SU-DHL-6 (cell line): Measurements from ENCODE around the gene TCF23.

Experiments
- H2AFZ ChIP-seq: fragments of 200-600 bp; sonication (generic); 2 replicates; pipeline ENCODE4 v1.6.1; 2014; ENCODE audit warnings: low read depth, mild to moderate bottlenecking, moderate library complexity, mixed read lengths, antibody characterized with exemption, low read length; ENCODE audit not compliant: severe bottlenecking
- H3F3A ChIP-seq: fragments of 200-600 bp; shearing (Covaris generic); 2 replicates; pipeline ENCODE4 v1.6.0; 2016; ENCODE audit warnings: antibody characterized with exemption, mild to moderate bottlenecking; ENCODE audit not compliant: insufficient read depth
- H3K27ac ChIP-seq: fragments of 200-600 bp; sonication (generic); 2 replicates; pipeline ENCODE4 v1.5.1; 2016; ENCODE audit warnings: low read depth, mild to moderate bottlenecking, low read length, moderate library complexity, mixed read lengths
- H3K27me3 ChIP-seq: fragments of 200-600 bp; sonication (generic), shearing (Covaris generic); 2 replicates; pipeline ENCODE4 v1.6.0; 2014; ENCODE audit warnings: mild to moderate bottlenecking, low read length
- H3K36me3 ChIP-seq: fragments of 200-600 bp; sonication (generic); 2 replicates; pipeline ENCODE4 v1.6.1; 2014; ENCODE audit warnings: mild to moderate bottlenecking, low read length, mixed read lengths
- H3K4me2 ChIP-seq: fragments of 300-600, 200-600 bp; shearing (Covaris generic), sonication (generic); 2 replicates; pipeline ENCODE4 v1.6.0; 2014; ENCODE audit warnings: low read length, low read depth, mild to moderate bottlenecking; ENCODE audit not compliant: poor library complexity, severe bottlenecking
- H3K4me3 ChIP-seq: fragments of 200-600 bp; sonication (generic); 2 replicates; pipeline ENCODE4 v1.5.1; 2014; ENCODE audit warnings: antibody characterized with exemption, low read length, mild to moderate bottlenecking, mixed read lengths; ENCODE audit not compliant: insufficient read depth, poor library complexity, severe bottlenecking
- H3K79me2 ChIP-seq: fragments of 200-600 bp; sonication (generic); 2 replicates; pipeline ENCODE4 v1.6.1; 2014; ENCODE audit warnings: mild to moderate bottlenecking, low read length, moderate library complexity; ENCODE audit not compliant: insufficient read depth
- H3K9ac ChIP-seq: fragments of 200-600 bp; sonication (generic); 2 replicates; pipeline ENCODE4 v1.7.0; 2014; ENCODE audit warnings: mild to moderate bottlenecking, low read length
- H3K9me2 ChIP-seq: fragments of 200-600 bp; sonication (generic); replicated peaks from 2 replicates; pipeline ENCODE4 v1.6.1; 2014; ENCODE audit warnings: low read length; ENCODE audit not compliant: insufficient read depth
- H3K9me3 ChIP-seq: fragments of 200-600 bp; sonication (generic); 2 replicates; pipeline ENCODE4 v1.6.1; 2014; ENCODE audit warnings: low read length, mixed read lengths; ENCODE audit not compliant: insufficient read depth
- H4K20me1 ChIP-seq: fragments of 200-600 bp; sonication (generic); 2 replicates; pipeline ENCODE4 v1.6.1; 2014; ENCODE audit warnings: low read depth, mild to moderate bottlenecking, antibody characterized with exemption, low read length, moderate library complexity, mixed read lengths
- EZH2phosphoT487 ChIP-seq: fragments of 200-600 bp; sonication (generic), shearing (Covaris generic); conservative IDR thresholded peaks from 2 replicates; pipeline ENCODE4 v1.6.1; 2018; ENCODE audit warnings: mild to moderate bottlenecking, antibody characterized with exemption, low read length, moderate library complexity, mixed read lengths
- TF ChIP-seq, protein P1 (sequence below): fragments of 200-600 bp; sonication (generic); IDR thresholded peaks from one replicate; pipeline ENCODE4 v1.5.1; 2017; ENCODE audit warnings: antibody characterized with exemption, mild to moderate bottlenecking, low read length, moderate library complexity; ENCODE audit not compliant: insufficient read depth, poor library complexity, severe bottlenecking

TCF23 gene

GRCh38 chr2:27128668-27129571 is 19.9 kb upstream of the TCF23 start:
- Histone ChIP-seq H3K27me3 (no peaks in the 10 kb centered on the region), H2AFZ (no peak overlapping the region), H3K4me2 (no peak overlapping the region), H3K27ac (no peak overlapping the region), H3K9ac (no peak overlapping the region), H3K36me3 (no peaks in the 10 kb centered on the region), H3K9me3 (no peaks in the 10 kb centered on the region), H4K20me1 (no peaks in the 10 kb centered on the region), H3K79me2 (peaks cover 9% of the 10 kb centered on the region; the same call in 1 of the 2 replicates), H3F3A (peaks cover 7% of the 10 kb centered on the region; the same call in 1 of the 2 replicates), H3K9me2 (no peaks in the 10 kb centered on the region), H3K4me3 (no peak overlapping the region)
- TF ChIP-seq EZH2phosphoT487: no peak
- TF ChIP-seq, protein P1, sequence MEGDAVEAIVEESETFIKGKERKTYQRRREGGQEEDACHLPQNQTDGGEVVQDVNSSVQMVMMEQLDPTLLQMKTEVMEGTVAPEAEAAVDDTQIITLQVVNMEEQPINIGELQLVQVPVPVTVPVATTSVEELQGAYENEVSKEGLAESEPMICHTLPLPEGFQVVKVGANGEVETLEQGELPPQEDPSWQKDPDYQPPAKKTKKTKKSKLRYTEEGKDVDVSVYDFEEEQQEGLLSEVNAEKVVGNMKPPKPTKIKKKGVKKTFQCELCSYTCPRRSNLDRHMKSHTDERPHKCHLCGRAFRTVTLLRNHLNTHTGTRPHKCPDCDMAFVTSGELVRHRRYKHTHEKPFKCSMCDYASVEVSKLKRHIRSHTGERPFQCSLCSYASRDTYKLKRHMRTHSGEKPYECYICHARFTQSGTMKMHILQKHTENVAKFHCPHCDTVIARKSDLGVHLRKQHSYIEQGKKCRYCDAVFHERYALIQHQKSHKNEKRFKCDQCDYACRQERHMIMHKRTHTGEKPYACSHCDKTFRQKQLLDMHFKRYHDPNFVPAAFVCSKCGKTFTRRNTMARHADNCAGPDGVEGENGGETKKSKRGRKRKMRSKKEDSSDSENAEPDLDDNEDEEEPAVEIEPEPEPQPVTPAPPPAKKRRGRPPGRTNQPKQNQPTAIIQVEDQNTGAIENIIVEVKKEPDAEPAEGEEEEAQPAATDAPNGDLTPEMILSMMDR: no peak

GRCh38 chr2:27130396-27130795 is 18.4 kb upstream of the TCF23 start:
- TF ChIP-seq EZH2phosphoT487: no peak
- TF ChIP-seq, protein P1: no peak
- no peaks in the 10 kb centered on the region for H3K27me3 ChIP-seq
- H3F3A ChIP-seq: peaks cover 7% of the 10 kb centered on the region; the same call in 1 of the 2 replicates
- no peak overlapping the region for H3K9ac ChIP-seq
- no peak overlapping the region for H3K4me2 ChIP-seq
- no peaks in the 10 kb centered on the region for H3K9me3 ChIP-seq
- no peak overlapping the region for H3K27ac ChIP-seq
- no peaks in the 10 kb centered on the region for H4K20me1 ChIP-seq
- H3K79me2 ChIP-seq: peaks cover 13% of the 10 kb centered on the region; the same call in 1 of the 2 replicates
- H3K36me3 ChIP-seq: no peaks in the 10 kb centered on the region
- H2AFZ ChIP-seq: no peak overlapping the region
- H3K9me2 ChIP-seq: no peaks in the 10 kb centered on the region
- no peak overlapping the region for H3K4me3 ChIP-seq

DNA sequence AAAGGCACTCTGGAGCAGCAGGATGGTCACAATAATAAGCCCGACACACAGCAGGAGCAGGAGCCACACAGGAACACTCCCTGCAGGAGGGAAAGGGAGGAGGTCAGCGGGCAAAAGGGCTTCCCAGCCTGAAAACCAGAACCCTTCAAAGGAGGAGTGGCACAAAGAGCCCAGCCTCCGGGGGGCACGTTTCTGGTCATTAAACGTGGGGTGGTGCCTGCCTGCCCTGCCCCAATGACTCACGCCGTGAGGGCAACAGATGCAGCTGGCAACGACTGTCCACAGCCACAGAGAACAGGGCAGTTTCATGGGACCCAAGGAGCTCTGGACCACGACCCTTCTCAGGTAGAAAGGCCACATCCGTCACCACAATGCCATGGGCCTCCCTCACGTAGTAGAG is 17.4 kb upstream of the TCF23 start:
- Histone ChIP-seq H3K4me3 (no peak overlapping the region), H2AFZ (no peak overlapping the region), H3K27ac (no peak overlapping the region), H3K9me3 (no peaks in the 10 kb centered on the region), H3K79me2 (peaks cover 13% of the 10 kb centered on the region; the same call in 1 of the 2 replicates), H3K36me3 (no peaks in the 10 kb centered on the region), H3F3A (peaks cover 7% of the 10 kb centered on the region; the same call in 1 of the 2 replicates), H3K27me3 (no peaks in the 10 kb centered on the region), H3K4me2 (no peak overlapping the region), H4K20me1 (no peaks in the 10 kb centered on the region), H3K9ac (no peak overlapping the region), H3K9me2 (no peaks in the 10 kb centered on the region)
- TF ChIP-seq EZH2phosphoT487: no peak
- TF ChIP-seq, protein P1: no peak
